HCT116 (cell line): ENCODE measurements around the gene OPN1SW. TPM values are rescaled to one million over a fixed set of nuclear protein-coding genes. Genes with fewer than 3 reads are reported as not detected.

Experiments
- ATAC-seq: fragments of 200-7000 bp; cut with Tn5 transposase; 2 replicates; pipeline ENCODE4 v1.9.1; 2020; ENCODE audit warnings: mild to moderate bottlenecking, moderate library complexity
- BruUV-seq: library from RNA; stranded (reverse); fragments of 400-500 nt; replicated peaks from 2 replicates; lab custom pipeline; 2021; lab: Mats Ljungman, UMichigan
- CTCF ChIA-PET: fragments of 300-600 bp; sonication (Branson Sonifier 250); formaldehyde crosslinking; loops from one replicate; lab custom pipeline; 2021; ENCODE audit warnings: antibody characterized with exemption; lab: Charles Lee
- POLR2A ChIA-PET: fragments of 300-600, 350-600 bp; sonication (Branson Sonifier 250); formaldehyde crosslinking; loops from one replicate; lab custom pipeline; 2021; ENCODE audit warnings: antibody characterized with exemption; lab: Charles Lee
- RAD21 ChIA-PET, 2 experiments: fragments of 300-600 bp; sonication (Branson Sonifier 250); formaldehyde crosslinking; loops; one replicate each; lab custom pipeline; 2023; ENCODE audit warnings: low total read pairs in 2 of 2; ENCODE audit not compliant: uncharacterized antibody in 2 of 2, unreplicated experiment in 2 of 2, low non-redundant PET in 1 of 2; lab: Charles Lee
- DNase-seq: peaks from one replicate; pipeline ENCODE4 v3.0.0-alpha.2; 2010; ENCODE audit warnings: low read depth, low spot score
- H2AFZ ChIP-seq: fragments of 200-600 bp; shearing (Covaris generic), sonication (generic); 2 replicates; pipeline ENCODE4 v1.6.1; 2017; ENCODE audit warnings: low read depth, mixed run types, mixed read lengths, antibody characterized with exemption, low read length; ENCODE audit not compliant: poor library complexity, severe bottlenecking
- H3K27ac ChIP-seq: 2 replicates; pipeline ENCODE4 v1.5.1; 2012; ENCODE audit warnings: low read depth, low read length
- H3K27me3 ChIP-seq: fragments of 200-600 bp; sonication (generic); 2 replicates; pipeline ENCODE4 v1.6.1; 2016; ENCODE audit warnings: mixed run types, low read length, mixed read lengths; ENCODE audit not compliant: insufficient read depth
- H3K36me3 ChIP-seq, 2 experiments: fragments of 200-500 bp in 1 of 2; fragments of 200-600 bp in 1 of 2; sonication (Bioruptor generic) in 1 of 2; sonication (generic) in 1 of 2; 2 replicates each; pipeline versions ENCODE4 v1.5.1 to v1.6.1; 2014 to 2016; ENCODE audit warnings: low read length in 2 of 2, inconsistent platforms in 1 of 2, mixed read lengths in 1 of 2, mixed run types in 1 of 2; ENCODE audit not compliant: insufficient read depth in 2 of 2, control insufficient read depth in 1 of 2
- H3K4me1 ChIP-seq, 2 experiments: fragments of 200-600 bp in 1 of 2; sonication (generic) in 1 of 2; 2 replicates each; pipeline versions ENCODE4 v1.5.1 to v1.6.1; 2012 to 2017; ENCODE audit warnings: low read length in 2 of 2, inconsistent platforms in 1 of 2, mild to moderate bottlenecking in 1 of 2, mixed read lengths in 1 of 2, mixed run types in 1 of 2, moderate library complexity in 1 of 2; ENCODE audit not compliant: insufficient read depth in 2 of 2, control insufficient read depth in 1 of 2
- H3K4me2 ChIP-seq: fragments of 200-600 bp; sonication (generic); 2 replicates; pipeline ENCODE4 v1.6.1; 2017; ENCODE audit warnings: mixed run types, low read length, mixed read lengths
- H3K4me3 ChIP-seq, 2 experiments: fragments of 200-600 bp in 1 of 2; sonication (generic) in 1 of 2; replicated peaks in 1 of 2; 2 replicates each; pipeline ENCODE4 v1.5.1; 2011 to 2016; ENCODE audit warnings: low read length in 2 of 2, control low read depth in 1 of 2, low read depth in 1 of 2, mild to moderate bottlenecking in 1 of 2, mixed read lengths in 1 of 2, mixed run types in 1 of 2
- H3K79me2 ChIP-seq: fragments of 200-600 bp; sonication (generic); 2 replicates; pipeline ENCODE4 v1.6.1; 2017; ENCODE audit warnings: mild to moderate bottlenecking, mixed run types, low read length, moderate library complexity, mixed read lengths; ENCODE audit not compliant: insufficient read depth
- H3K9ac ChIP-seq: fragments of 200-600 bp; sonication (generic); 2 replicates; pipeline ENCODE4 v1.6.1; 2016; ENCODE audit warnings: low read length, mixed read lengths
- H3K9me2 ChIP-seq: fragments of 200-600 bp; sonication (generic), shearing (Covaris generic); 2 replicates; pipeline ENCODE4 v1.6.1; 2017; ENCODE audit warnings: mixed run types, mild to moderate bottlenecking, moderate library complexity; ENCODE audit not compliant: insufficient read depth
- H3K9me3 ChIP-seq, 2 experiments: fragments of 200-500 bp in 1 of 2; fragments of 200-600 bp in 1 of 2; sonication (Bioruptor generic) in 1 of 2; sonication (generic) in 1 of 2; 2 replicates each; pipeline ENCODE4 v1.6.1; 2014 to 2017; ENCODE audit warnings: low read length in 2 of 2, mixed read lengths in 2 of 2, inconsistent platforms in 1 of 2, low read depth in 1 of 2, mild to moderate bottlenecking in 1 of 2, mixed run types in 1 of 2, moderate library complexity in 1 of 2; ENCODE audit not compliant: control insufficient read depth in 1 of 2, insufficient read depth in 1 of 2
- H4K20me1 ChIP-seq: fragments of 200-600 bp; sonication (generic), shearing (Covaris generic); 2 replicates; pipeline ENCODE4 v1.6.1; 2017; ENCODE audit warnings: mixed run types, mild to moderate bottlenecking, moderate library complexity; ENCODE audit not compliant: insufficient read depth
- EZH2 ChIP-seq: fragments of 200-600 bp; sonication (generic); IDR thresholded peaks from 2 replicates; pipeline ENCODE4 v1.6.1; 2017; ENCODE audit warnings: antibody characterized with exemption, mixed run types
- FOSL1 ChIP-seq: IDR thresholded peaks from 2 replicates; pipeline ENCODE4 v1.6.1; 2012; ENCODE audit warnings: low read depth
- JUND ChIP-seq: IDR thresholded peaks from 2 replicates; pipeline ENCODE4 v1.6.1; 2012
- POLR2A ChIP-seq: IDR thresholded peaks from 2 replicates; pipeline ENCODE4 v1.7.0; 2011; ENCODE audit warnings: borderline replicate concordance; ENCODE audit not compliant: insufficient read depth, insufficient read length; ENCODE audit errors: extremely low read depth
- SIN3A ChIP-seq: IDR thresholded peaks from 2 replicates; pipeline ENCODE4 v1.6.1; 2012; ENCODE audit warnings: low read depth
- SP1 ChIP-seq: IDR thresholded peaks from 2 replicates; pipeline ENCODE4 v1.6.1; 2012; ENCODE audit warnings: low read depth
- TCF7L2 ChIP-seq: IDR thresholded peaks from 2 replicates; pipeline ENCODE4 v1.7.0; 2011; ENCODE audit warnings: borderline replicate concordance, inconsistent platforms; ENCODE audit not compliant: insufficient read depth, insufficient read length; ENCODE audit errors: extremely low read depth
- ZFX ChIP-seq: fragments of 450-650 bp; IDR thresholded peaks from 2 replicates; pipeline ENCODE4 v1.6.1; 2017
- ZNF274 ChIP-seq: fragments of 200-500 bp; sonication (Bioruptor generic); IDR thresholded peaks from 2 replicates; pipeline ENCODE4 v1.6.1; 2014; ENCODE audit warnings: mild to moderate bottlenecking, low read depth, low read length, inconsistent platforms
- intact Hi-C: fragments of 100-400 bp; cut with micrococcal nuclease; formaldehyde crosslinking; loops from 2 replicates; pipeline ENCODE4 v1.10.0; 2022
- total RNA-seq: library from RNA; stranded (reverse); gene quantifications from one replicate; pipeline ENCODE4 v1.2.1, GENCODE V29; 2021; ENCODE audit not compliant: unreplicated experiment
- TF ChIP-seq, protein P1 (sequence below): IDR thresholded peaks from 2 replicates; pipeline ENCODE4 v1.6.1; 2012
- TF ChIP-seq, protein P2 (sequence below): IDR thresholded peaks from 2 replicates; pipeline ENCODE4 v1.6.1; 2011; ENCODE audit warnings: mild to moderate bottlenecking, low read length, moderate library complexity; ENCODE audit not compliant: insufficient replicate concordance; ENCODE audit errors: extremely low read depth

OPN1SW gene
- total RNA-seq, 1 experiment from 2014 or later, result not detected

DNA sequence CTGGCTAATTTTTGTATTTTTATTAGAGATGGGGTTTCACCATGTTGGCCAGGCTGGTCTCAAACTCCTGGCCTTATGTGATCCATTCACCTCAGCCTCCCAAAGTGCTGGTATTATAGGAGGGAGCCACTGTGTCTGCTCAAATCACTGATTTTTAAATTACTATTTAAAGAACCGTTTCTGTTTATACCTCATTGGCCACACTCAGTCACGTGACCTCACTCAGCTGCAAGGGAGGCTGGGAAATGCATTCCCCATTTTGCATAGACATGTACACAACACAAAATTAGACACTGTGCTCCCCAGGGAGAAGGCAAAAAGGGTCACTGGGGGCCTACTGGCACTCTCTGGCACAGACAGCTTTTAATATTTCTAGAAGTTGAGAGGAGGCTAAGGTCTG, 50.1 kb downstream of the OPN1SW start:
- Histone ChIP-seq H4K20me1 (no peaks in the 10 kb centered on the region), H3K79me2 (no peaks in the 10 kb centered on the region), H3K9ac (no peak overlapping the region), H3K36me3 (no peaks in the 10 kb centered on the region), H3K4me3 (no peak overlapping the region), H2AFZ (no peak overlapping the region), H3K9me3 (no peaks in the 10 kb centered on the region), H3K4me1 (peaks cover 0 to 6% of the 10 kb centered on the region in 2 experiments; a peak in 1 of 4 replicates), H3K4me2 (no peak overlapping the region), H3K9me2 (no peaks in the 10 kb centered on the region), H3K27ac (no peak overlapping the region), H3K27me3 (no peaks in the 10 kb centered on the region)
- ChIA-PET POLR2A (no interaction called here), RAD21 (no interaction called here), CTCF (no interaction called here)
- ATAC-seq (peak; percentile 34; the same call in 1 of the 2 replicates), DNase-seq (no peak)
- TF ChIP-seq SIN3A (no peak), EZH2 (no peak), JUND (no peak), ZNF274 (no peak), TCF7L2 (no peak), ZFX (no peak), SP1 (no peak), POLR2A (no peak), FOSL1 (no peak)
- TF ChIP-seq, protein P1, sequence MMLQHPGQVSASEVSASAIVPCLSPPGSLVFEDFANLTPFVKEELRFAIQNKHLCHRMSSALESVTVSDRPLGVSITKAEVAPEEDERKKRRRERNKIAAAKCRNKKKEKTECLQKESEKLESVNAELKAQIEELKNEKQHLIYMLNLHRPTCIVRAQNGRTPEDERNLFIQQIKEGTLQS, result no peak
- TF ChIP-seq, protein P2, sequence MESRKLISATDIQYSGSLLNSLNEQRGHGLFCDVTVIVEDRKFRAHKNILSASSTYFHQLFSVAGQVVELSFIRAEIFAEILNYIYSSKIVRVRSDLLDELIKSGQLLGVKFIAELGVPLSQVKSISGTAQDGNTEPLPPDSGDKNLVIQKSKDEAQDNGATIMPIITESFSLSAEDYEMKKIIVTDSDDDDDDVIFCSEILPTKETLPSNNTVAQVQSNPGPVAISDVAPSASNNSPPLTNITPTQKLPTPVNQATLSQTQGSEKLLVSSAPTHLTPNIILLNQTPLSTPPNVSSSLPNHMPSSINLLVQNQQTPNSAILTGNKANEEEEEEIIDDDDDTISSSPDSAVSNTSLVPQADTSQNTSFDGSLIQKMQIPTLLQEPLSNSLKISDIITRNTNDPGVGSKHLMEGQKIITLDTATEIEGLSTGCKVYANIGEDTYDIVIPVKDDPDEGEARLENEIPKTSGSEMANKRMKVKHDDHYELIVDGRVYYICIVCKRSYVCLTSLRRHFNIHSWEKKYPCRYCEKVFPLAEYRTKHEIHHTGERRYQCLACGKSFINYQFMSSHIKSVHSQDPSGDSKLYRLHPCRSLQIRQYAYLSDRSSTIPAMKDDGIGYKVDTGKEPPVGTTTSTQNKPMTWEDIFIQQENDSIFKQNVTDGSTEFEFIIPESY, result no peak
- intact Hi-C loops, result no loop called here
- no TSS peak for BruUV-seq
